22Rv1 (cell line): ENCODE data around the gene SAMMSON.

Experiments
- H3K27ac ChIP-seq: fragments of 450-650 bp; 2 replicates; pipeline ENCODE4 v1.5.1; 2017
- CTCF ChIP-seq: fragments of 450-650 bp; IDR thresholded peaks from 2 replicates; pipeline ENCODE4 v1.5.1; 2017; ENCODE audit warnings: mild to moderate bottlenecking
- ZFX ChIP-seq: fragments of 450-650 bp; IDR thresholded peaks from 2 replicates; pipeline ENCODE4 v1.6.1; 2017; ENCODE audit warnings: antibody characterized with exemption, borderline replicate concordance

Gene SAMMSON

DNA sequence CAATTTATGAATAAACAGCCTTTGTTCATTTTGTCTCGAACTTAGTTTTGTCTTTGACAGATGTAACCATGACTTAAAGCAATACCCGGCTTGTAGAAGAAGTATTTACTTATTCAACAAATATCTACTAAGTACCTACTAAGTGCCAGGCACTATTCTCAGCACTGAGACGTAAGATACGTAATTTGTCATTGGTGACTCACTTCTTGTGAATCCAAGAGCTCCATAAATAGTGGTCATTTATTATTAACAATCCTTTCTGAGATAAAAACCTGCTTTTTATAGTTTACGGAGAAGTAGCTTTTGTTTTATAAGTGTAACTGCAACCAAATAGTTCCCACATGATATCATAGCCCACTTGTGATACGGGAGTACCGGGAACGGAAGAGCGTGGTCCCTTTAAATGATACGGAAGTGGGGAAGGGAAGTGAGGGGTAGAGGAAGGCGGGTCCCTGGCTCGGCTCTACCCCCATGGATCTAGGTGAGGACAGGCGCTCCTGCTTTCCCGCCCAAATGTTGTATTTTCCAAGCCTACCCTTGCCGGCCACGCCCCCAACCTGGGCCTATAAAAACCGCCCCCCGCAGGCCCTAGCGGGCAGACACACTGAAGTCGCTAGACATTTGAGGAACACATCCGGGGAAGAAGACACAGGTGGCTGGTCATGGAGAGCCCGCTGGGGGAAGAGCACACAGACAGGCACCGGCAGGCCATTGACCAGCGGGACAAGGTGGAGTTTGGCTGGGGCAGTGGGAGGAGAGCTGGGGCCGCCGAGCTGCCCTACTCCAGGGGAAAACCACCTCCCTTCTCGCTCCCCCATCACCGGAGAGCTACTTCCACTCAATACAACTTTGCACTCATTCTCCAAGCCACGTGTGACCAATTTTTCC is at the start of gene SAMMSON:
TSS of gene SAMMSON (plus strand) at position 594 of the 888 bp plus-strand sequence.
- H3K27ac ChIP-seq, result no peak within 1 kb of the TSS
- TF ChIP-seq ZFX (no peak), CTCF (no peak)

DNA sequence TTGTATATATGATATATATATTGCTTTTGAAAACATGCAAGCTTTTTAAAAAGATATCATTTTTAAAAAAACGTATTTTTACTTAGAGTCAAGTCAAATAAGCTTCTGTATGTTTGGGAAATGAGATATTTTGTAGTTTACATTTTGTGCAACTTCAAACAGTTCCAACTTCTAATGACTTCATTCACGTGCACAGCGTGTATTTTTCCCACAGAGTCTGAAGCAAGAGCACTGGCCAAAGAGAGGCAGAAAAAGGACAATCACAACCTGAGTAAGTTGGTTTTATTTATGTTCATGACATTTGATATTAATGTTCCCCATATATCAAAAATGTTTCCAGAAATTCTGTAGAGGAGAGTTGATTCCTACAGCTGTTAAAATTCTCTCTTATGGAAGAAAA is 47.9 kb upstream of the SAMMSON start:
- H3K27ac ChIP-seq, result no peak overlapping the region
- no peak for TF ChIP-seq ZFX

DNA sequence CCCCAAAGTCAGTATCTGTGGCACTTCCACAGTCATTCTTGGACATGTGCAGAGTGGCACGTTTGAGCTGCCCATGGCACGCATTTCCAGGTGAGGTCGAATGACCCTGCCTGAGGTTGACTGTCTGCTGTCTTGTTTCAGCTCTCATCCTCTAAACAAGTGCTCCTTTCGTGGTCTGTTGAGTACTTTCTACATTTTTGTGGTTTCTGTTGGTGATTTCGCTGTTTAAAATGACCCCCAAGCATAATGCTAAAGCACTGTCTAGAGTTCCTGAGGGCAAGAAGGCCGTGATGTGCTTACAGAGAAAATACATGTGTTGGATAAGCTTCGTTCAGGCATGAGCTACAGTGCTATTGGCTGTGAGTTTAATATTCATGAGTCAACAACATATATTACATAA is 40.0 kb upstream of the SAMMSON start:
- TF ChIP-seq CTCF (no peak), ZFX (no peak)
- H3K27ac ChIP-seq, result no peak overlapping the region

GRCh38 chr3:69961706-69962439 is 37.7 kb upstream of the SAMMSON start:
- TF ChIP-seq CTCF (no peak), ZFX (no peak)
- no peak overlapping the region for H3K27ac ChIP-seq

GRCh38 chr3:69963643-69964042 is 35.9 kb upstream of the SAMMSON start:
- TF ChIP-seq CTCF, result no peak
- TF ChIP-seq ZFX, result no peak

GRCh38 chr3:69967156-69967555 is 32.4 kb upstream of the SAMMSON start:
- TF ChIP-seq ZFX (no peak), CTCF (no peak)
- no peak overlapping the region for H3K27ac ChIP-seq

More at GRCh38 chr3:69963643-69964042, 35.9 kb upstream of the SAMMSON start:
- no peak overlapping the region for H3K27ac ChIP-seq

GRCh38 chr3:69970827-69971226 is 28.7 kb upstream of the SAMMSON start:
- no peak for TF ChIP-seq ZFX
- no peak for TF ChIP-seq CTCF

More at GRCh38 chr3:69970827-69971226, 28.7 kb upstream of the SAMMSON start:
- H3K27ac ChIP-seq, result no peak overlapping the region
